Effector memory CD4-positive, alpha-beta T cell (primary cell): ENCODE data around the gene P4HA2.
"Not testable (repeated sequence)": the region's sequence is repeated elsewhere in the genome, so short reads cannot be mapped to it uniquely, and the experiment has no call there.

Source experiments
- DNase-seq, 3 donors: peaks; one replicate each; pipeline ENCODE4 v3.0.0-alpha.2; 2020
- H3K27ac ChIP-seq: 2 replicates; pipeline ENCODE4 v1.7.0; 2013; ENCODE audit warnings: mild to moderate bottlenecking, low read length, moderate library complexity; ENCODE audit not compliant: insufficient read depth, poor library complexity, severe bottlenecking
- H3K27me3 ChIP-seq: replicated peaks from 2 replicates; pipeline ENCODE4 v1.7.0; 2013; ENCODE audit warnings: mild to moderate bottlenecking, low read length; ENCODE audit not compliant: insufficient read depth, control insufficient read depth, poor library complexity, severe bottlenecking
- H3K36me3 ChIP-seq: 2 replicates; pipeline ENCODE4 v1.7.0; 2013; ENCODE audit warnings: mild to moderate bottlenecking, low read length, moderate library complexity; ENCODE audit not compliant: control insufficient read depth, insufficient read depth
- H3K4me1 ChIP-seq: 2 replicates; pipeline ENCODE4 v1.7.0; 2013; ENCODE audit warnings: low read length, mild to moderate bottlenecking; ENCODE audit not compliant: control insufficient read depth, insufficient read depth, poor library complexity, severe bottlenecking
- H3K4me3 ChIP-seq: 2 replicates; pipeline ENCODE4 v1.7.0; 2013; ENCODE audit warnings: low read length, low read depth, mild to moderate bottlenecking; ENCODE audit not compliant: insufficient read depth, poor library complexity, severe bottlenecking
- H3K9me3 ChIP-seq: 2 replicates; pipeline ENCODE4 v1.7.0; 2013; ENCODE audit warnings: mild to moderate bottlenecking, low read length, moderate library complexity; ENCODE audit not compliant: control insufficient read depth

The P4HA2 gene

GRCh38 chr5:132181011-132181629, 46.5 kb downstream of the P4HA2 start:
- Histone ChIP-seq H3K36me3 (no peaks in the 10 kb centered on the region), H3K27ac (no peak overlapping the region)

DNA sequence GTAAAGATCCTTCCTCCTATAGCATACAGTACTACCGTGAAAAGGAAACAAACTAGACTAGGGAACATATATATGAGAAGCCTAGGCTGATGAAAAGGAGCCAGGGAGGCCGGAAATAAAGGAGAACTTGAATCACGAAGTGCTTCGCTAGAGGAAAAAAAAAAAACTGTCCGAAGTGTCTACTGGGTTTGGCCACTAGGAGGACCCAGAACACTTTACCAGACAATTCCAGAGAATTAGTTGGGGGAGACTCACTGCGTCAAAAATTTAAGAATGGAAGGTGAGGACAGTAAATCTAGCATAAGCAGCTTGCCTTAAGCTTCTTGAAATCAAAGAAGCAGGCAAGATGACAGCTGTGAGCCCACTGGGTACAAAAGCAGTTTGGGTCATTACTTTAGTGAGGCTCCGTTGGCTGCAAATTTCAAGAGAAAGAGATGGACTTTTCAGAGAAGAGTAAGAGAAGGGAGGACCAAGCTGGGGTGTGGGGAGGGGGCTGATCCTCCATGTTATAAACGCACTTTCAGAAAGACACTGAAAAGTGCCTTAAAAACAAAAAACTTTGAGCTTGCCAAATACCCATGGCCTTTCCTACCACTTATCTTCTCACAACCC, 47.4 kb downstream of the P4HA2 start:
- H3K36me3 ChIP-seq = no peaks in the 10 kb centered on the region
- no peak overlapping the region for H3K27ac ChIP-seq
- H3K27me3 ChIP-seq = no peaks in the 10 kb centered on the region
- DNase-seq = no peak
- peaks cover 5% of the 10 kb centered on the region for H3K4me1 ChIP-seq
- H3K9me3 ChIP-seq = no peaks in the 10 kb centered on the region
- no peak overlapping the region for H3K4me3 ChIP-seq

More at GRCh38 chr5:132181011-132181629, 46.5 kb downstream of the P4HA2 start:
- no peak overlapping the region for H3K4me3 ChIP-seq
- H3K4me1 ChIP-seq = peaks cover 5% of the 10 kb centered on the region
- no peak for DNase-seq
- no peaks in the 10 kb centered on the region for H3K27me3 ChIP-seq
- H3K9me3 ChIP-seq = no peaks in the 10 kb centered on the region

DNA sequence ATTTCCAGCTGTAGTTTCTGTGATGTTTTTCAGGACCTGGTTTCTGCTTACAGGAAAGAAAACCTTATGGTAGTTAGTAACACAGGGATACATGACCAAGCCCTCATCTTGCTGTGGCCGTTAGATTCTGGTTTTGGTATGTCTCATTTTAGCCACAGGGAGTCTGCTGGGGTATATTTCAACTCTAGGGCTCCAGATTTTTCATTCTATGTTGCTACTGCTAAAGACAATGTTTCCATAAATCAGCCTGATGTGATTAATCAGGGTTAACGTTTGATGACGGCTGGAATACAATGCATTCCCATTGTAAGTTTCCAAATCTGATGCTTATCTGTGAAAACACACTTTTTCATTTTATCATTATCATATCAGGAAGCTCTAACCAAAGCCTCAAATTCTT, 48.2 kb downstream of the P4HA2 start:
- Histone ChIP-seq H3K27me3 (no peaks in the 10 kb centered on the region), H3K4me1 (peaks cover 5% of the 10 kb centered on the region), H3K36me3 (no peaks in the 10 kb centered on the region), H3K9me3 (no peaks in the 10 kb centered on the region), H3K27ac (no peak overlapping the region), H3K4me3 (no peak overlapping the region)
- no peak for DNase-seq

- Histone ChIP-seq H3K36me3 (no peaks in the 10 kb centered on the region), H3K27me3 (no peaks in the 10 kb centered on the region), H3K4me3 (no peak overlapping the region), H3K9me3 (no peaks in the 10 kb centered on the region), H3K4me1 (peaks cover 5% of the 10 kb centered on the region), H3K27ac (no peak overlapping the region)
- no peak for DNase-seq
Observed at GRCh38 chr5:132177691-132178149, 49.9 kb downstream of the P4HA2 start.

DNA sequence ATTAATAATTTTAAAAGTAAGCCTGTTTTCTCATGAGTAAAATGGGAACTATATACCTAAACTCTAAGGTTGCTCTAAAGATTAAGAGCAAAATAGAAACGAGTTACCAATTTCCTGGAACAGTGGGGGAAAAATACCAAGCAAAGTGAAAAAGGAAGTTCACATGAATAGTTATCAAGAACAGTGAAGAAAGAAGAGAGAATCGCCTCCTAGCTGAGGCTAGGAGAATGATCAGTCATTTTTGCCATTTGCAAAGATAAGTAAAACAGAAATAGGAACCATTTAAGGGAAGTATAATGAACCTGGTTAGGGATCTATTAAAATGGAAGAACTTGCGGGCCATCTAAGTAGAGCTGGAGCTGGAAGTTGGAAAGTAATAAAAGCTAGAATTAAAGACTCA, 50.7 kb downstream of the P4HA2 start:
- H3K4me3 ChIP-seq = no peak overlapping the region
- no peak overlapping the region for H3K27ac ChIP-seq
- no peaks in the 10 kb centered on the region for H3K36me3 ChIP-seq
- DNase-seq = no peak
- H3K9me3 ChIP-seq = no peaks in the 10 kb centered on the region
- peaks cover 5% of the 10 kb centered on the region for H3K4me1 ChIP-seq
- no peaks in the 10 kb centered on the region for H3K27me3 ChIP-seq

GRCh38 chr5:132176521-132176945, 51.1 kb downstream of the P4HA2 start:
- Histone ChIP-seq H3K9me3 (no peaks in the 10 kb centered on the region), H3K27ac (no peak overlapping the region), H3K4me3 (no peak overlapping the region), H3K4me1 (peaks cover 5% of the 10 kb centered on the region), H3K36me3 (no peaks in the 10 kb centered on the region), H3K27me3 (no peaks in the 10 kb centered on the region)
- DNase-seq = no peak

- Histone ChIP-seq H3K27ac (no peak overlapping the region), H3K36me3 (no peaks in the 10 kb centered on the region), H3K27me3 (no peaks in the 10 kb centered on the region), H3K9me3 (no peaks in the 10 kb centered on the region), H3K4me1 (no peaks in the 10 kb centered on the region), H3K4me3 (no peak overlapping the region)
- no peak for DNase-seq
Observed at GRCh38 chr5:132162945-132163344, 64.7 kb downstream of the P4HA2 start.

GRCh38 chr5:132161574-132162326, 65.9 kb downstream of the P4HA2 start:
- H3K36me3 ChIP-seq, H3K4me1 ChIP-seq, H3K27ac ChIP-seq, H3K27me3 ChIP-seq, DNase-seq, H3K9me3 ChIP-seq, H3K4me3 ChIP-seq: not testable (repeated sequence)

DNA sequence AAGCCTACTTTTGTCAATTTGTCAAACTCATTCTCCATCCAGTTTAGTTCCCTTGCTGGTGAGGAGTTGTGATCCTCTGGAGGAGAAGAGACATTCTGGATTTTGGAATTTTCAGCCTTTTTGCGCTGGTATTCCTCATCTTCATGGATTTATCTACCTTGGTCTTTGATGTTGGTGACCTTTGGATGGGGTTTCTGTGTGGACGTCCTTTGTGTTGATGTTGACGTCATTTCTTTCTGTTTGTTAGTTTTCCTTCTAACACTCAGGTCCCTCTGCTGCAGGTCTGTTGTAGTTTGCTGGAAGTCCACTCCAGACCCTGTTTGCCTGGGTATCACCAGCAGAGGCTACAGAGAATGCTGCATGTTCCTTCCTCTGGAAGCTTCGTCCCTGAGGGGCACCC, 71.2 kb downstream of the P4HA2 start:
- Histone ChIP-seq H3K4me3 (no peak overlapping the region), H3K9me3 (no peaks in the 10 kb centered on the region), H3K4me1 (no peaks in the 10 kb centered on the region), H3K27ac (no peak overlapping the region), H3K27me3 (no peaks in the 10 kb centered on the region), H3K36me3 (no peaks in the 10 kb centered on the region)
- no peak for DNase-seq

DNA sequence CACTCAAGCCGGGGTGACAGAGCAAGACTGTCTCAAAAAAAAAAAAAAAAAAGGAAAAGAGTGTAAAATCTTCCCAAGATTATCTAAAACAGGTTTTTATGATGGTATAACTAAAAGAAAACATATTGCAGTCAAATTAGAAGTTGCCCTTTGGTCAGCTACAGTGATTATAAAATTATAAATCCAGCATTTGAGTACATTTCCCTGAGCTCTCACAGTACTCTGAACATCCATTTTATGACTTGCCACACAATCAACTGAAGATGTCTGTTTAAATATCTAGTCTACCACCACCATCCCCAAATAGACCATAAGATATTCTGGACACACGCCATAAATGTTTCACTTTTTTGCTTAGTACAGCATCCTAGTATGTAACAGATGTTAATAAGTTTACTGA, 77.1 kb downstream of the P4HA2 start:
- Histone ChIP-seq H3K27me3 (no peaks in the 10 kb centered on the region), H3K27ac (no peak overlapping the region), H3K4me1 (no peaks in the 10 kb centered on the region), H3K36me3 (no peaks in the 10 kb centered on the region), H3K9me3 (no peaks in the 10 kb centered on the region), H3K4me3 (no peak overlapping the region)
- no peak for DNase-seq
